ENCODE measurements around the gene WSCD2. TPM values are rescaled to one million over a fixed set of nuclear protein-coding genes. Genes with fewer than 3 reads are reported as not detected.

WSCD2 gene
- total RNA-seq, 1 donor from 2014 or later: 0.86 TPM

DNA sequence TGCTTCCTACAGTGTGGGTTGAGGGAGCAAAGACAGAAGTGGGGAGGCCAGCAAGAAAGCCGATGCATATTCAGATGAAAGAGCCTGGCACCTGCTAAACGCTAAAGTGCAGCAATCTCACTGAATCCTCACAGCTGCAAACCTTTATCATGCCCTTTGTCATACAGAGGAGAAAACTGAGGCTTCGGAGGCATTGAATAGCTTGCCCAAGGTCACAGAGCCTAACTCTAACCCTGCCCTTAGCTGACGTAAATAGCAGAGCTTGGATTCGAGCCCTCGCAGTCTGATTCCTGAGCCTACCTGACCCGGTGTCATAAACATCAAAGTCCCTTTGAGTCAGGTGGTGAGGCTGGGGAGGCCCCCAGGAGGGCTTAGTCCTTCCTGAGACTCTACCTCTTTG lies 155.1 kb downstream of the WSCD2 start:
- no peak for DNase-seq (ENCODE audit: extremely low spot score, unreplicated experiment)
- Mint-ChIP-seq H3K4me3 (ENCODE audit: unreplicated experiment) (no peak overlapping the region), H3K27ac (ENCODE audit: unreplicated experiment) (no peak overlapping the region), H3K9me3 (ENCODE audit: unreplicated experiment) (no peaks in the 10 kb centered on the region), H3K27me3 (ENCODE audit: unreplicated experiment) (peaks cover 22% of the 10 kb centered on the region), H3K4me1 (ENCODE audit: unreplicated experiment) (no peaks in the 10 kb centered on the region), H3K36me3 (ENCODE audit: unreplicated experiment) (peaks cover 4% of the 10 kb centered on the region)
- TF ChIP-seq, protein P1, sequence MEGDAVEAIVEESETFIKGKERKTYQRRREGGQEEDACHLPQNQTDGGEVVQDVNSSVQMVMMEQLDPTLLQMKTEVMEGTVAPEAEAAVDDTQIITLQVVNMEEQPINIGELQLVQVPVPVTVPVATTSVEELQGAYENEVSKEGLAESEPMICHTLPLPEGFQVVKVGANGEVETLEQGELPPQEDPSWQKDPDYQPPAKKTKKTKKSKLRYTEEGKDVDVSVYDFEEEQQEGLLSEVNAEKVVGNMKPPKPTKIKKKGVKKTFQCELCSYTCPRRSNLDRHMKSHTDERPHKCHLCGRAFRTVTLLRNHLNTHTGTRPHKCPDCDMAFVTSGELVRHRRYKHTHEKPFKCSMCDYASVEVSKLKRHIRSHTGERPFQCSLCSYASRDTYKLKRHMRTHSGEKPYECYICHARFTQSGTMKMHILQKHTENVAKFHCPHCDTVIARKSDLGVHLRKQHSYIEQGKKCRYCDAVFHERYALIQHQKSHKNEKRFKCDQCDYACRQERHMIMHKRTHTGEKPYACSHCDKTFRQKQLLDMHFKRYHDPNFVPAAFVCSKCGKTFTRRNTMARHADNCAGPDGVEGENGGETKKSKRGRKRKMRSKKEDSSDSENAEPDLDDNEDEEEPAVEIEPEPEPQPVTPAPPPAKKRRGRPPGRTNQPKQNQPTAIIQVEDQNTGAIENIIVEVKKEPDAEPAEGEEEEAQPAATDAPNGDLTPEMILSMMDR (IDR thresholded peaks at IDR 0.05): no peak

DNA sequence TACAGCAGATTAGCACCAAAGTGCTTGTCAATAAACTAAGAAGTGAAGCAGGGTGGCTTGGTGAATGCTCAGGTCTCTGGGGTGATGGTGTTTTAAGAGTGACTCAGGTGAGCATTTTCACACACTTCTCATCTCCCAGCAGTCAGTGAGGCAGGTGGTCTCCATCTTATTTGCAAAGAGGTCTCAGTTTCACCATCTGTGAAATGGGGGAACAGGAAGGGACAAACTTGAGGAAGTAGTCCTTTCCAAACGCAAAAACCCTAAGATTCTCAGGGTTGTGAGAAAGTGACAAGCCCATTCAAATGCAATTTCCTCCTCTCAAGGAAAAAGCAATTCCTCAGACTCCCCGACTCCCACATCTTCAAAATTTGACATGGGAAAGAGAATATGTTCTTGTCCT lies 155.9 kb downstream of the WSCD2 start:
- TF ChIP-seq, protein P1 (IDR thresholded peaks at IDR 0.05): no peak
- Mint-ChIP-seq H3K4me1 (ENCODE audit: unreplicated experiment) (no peaks in the 10 kb centered on the region), H3K27me3 (ENCODE audit: unreplicated experiment) (peaks cover 15% of the 10 kb centered on the region), H3K27ac (ENCODE audit: unreplicated experiment) (no peak overlapping the region), H3K4me3 (ENCODE audit: unreplicated experiment) (no peak overlapping the region), H3K9me3 (ENCODE audit: unreplicated experiment) (no peaks in the 10 kb centered on the region), H3K36me3 (ENCODE audit: unreplicated experiment) (peaks cover 5% of the 10 kb centered on the region)
- DNase-seq (ENCODE audit: extremely low spot score, unreplicated experiment): no peak

DNA sequence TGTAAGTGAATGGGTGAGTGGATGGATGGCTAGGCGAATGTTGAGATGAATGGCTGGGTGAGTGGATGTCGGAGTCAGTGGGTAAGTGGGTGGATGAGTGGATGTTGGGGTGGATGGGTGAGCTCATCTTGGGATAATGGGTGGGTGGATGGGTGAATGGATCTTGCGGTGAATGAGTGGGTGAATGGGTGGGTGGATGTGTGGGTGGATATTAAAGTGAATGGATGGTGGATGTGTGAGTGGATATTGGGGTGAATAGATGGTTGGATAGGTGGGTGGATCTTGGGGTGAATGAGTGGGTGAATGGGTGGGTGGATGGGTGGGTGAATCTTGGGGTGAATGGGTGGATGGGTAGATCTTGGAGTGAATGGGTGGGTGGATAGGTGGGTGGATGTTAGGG lies 158.1 kb downstream of the WSCD2 start:
- H3K4me3 Mint-ChIP-seq (ENCODE audit: unreplicated experiment): no peak overlapping the region
- H3K27me3 Mint-ChIP-seq (ENCODE audit: unreplicated experiment): peaks cover 14% of the 10 kb centered on the region
- H3K36me3 Mint-ChIP-seq (ENCODE audit: unreplicated experiment): peaks cover 25% of the 10 kb centered on the region
- no peaks in the 10 kb centered on the region for H3K4me1 Mint-ChIP-seq (ENCODE audit: unreplicated experiment)
- TF ChIP-seq, protein P1 (IDR thresholded peaks at IDR 0.05): no peak
- no peak overlapping the region for H3K27ac Mint-ChIP-seq (ENCODE audit: unreplicated experiment)
- no peak for DNase-seq (ENCODE audit: extremely low spot score, unreplicated experiment)
- H3K9me3 Mint-ChIP-seq (ENCODE audit: unreplicated experiment): peaks cover 3% of the 10 kb centered on the region

DNA sequence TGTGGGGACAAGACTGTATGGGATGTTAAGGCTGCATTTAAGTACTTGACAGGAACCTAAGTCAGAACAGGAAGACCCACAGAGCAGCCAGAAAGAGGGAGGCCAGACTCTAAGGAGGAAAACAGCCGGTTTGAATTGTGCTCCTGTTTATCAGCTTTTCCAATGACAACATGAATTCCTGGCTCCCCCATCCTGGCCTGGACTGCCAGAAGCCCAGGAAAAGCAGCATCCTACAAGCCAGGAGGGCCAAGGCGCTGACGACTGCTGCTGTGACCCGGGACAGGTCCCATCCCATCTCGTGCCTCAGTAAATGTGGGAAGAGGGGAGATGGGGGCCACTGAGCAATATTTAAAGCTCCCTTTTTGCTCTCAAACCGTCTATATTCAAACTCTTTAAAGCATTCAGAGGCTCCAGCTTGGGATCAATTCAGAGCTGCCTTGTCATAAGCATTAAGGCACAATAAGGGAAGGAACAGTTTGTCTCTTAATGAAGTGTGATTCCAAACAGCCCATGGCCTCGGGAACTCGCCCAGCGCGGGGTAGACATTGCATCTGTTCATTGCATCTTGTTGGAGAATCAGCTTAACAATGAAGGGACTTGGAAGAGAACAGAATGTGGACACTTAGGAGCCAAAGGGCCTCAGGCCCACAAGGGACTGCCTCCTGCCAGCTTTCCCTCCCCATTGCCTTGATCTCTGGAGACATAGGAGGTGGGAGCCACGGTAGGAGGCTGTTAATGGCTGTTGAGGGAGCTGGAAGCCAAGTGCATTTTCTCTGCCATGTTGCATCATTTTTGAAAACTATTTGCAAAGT lies 160.5 kb downstream of the WSCD2 start:
- H3K36me3 Mint-ChIP-seq (ENCODE audit: unreplicated experiment): peaks cover 35% of the 10 kb centered on the region
- TF ChIP-seq, protein P1 (IDR thresholded peaks at IDR 0.05): no peak
- H3K27me3 Mint-ChIP-seq (ENCODE audit: unreplicated experiment): peaks cover 4% of the 10 kb centered on the region
- no peak overlapping the region for H3K27ac Mint-ChIP-seq (ENCODE audit: unreplicated experiment)
- H3K4me1 Mint-ChIP-seq (ENCODE audit: unreplicated experiment): no peaks in the 10 kb centered on the region
- peaks cover 5% of the 10 kb centered on the region for H3K9me3 Mint-ChIP-seq (ENCODE audit: unreplicated experiment)
- DNase-seq (ENCODE audit: extremely low spot score, unreplicated experiment): no peak
- no peak overlapping the region for H3K4me3 Mint-ChIP-seq (ENCODE audit: unreplicated experiment)

DNA sequence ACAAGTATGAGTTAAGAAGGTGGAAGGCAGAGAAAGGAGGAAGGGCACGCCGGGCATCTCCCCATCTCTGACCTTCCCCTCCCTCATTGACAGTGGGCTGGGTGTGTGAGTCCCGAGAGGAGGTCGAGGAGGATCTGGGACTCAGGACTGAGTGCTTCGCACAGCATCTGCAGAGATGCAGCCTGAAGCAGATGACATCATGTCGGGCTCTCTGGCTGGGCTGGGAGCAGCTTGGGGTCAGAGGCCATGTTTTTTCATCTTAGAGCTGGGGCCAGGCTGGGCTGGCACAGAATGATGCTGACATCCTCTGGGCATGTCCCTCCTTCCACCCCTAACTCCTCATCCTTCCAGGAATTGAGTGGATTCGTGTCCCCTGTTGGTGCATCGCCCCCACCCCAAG lies 166.6 kb downstream of the WSCD2 start:
- Mint-ChIP-seq H3K27me3 (ENCODE audit: unreplicated experiment) (no peaks in the 10 kb centered on the region), H3K9me3 (ENCODE audit: unreplicated experiment) (peaks cover 5% of the 10 kb centered on the region), H3K27ac (ENCODE audit: unreplicated experiment) (peak overlapping the region; percentile 35), H3K4me3 (ENCODE audit: unreplicated experiment) (no peak overlapping the region), H3K4me1 (ENCODE audit: unreplicated experiment) (peaks cover 33% of the 10 kb centered on the region), H3K36me3 (ENCODE audit: unreplicated experiment) (peaks cover 27% of the 10 kb centered on the region)
- DNase-seq (ENCODE audit: extremely low spot score, unreplicated experiment): no peak
- TF ChIP-seq, protein P1 (IDR thresholded peaks at IDR 0.05): no peak

Measured in osteocyte (in vitro differentiated cells).